Measurements from ENCODE around the gene PLCB1.
"Not testable (repeated sequence)": the region's sequence is repeated elsewhere in the genome, so short reads cannot be mapped to it uniquely, and the experiment has no call there.

The PLCB1 gene

GRCh38 chr20:8373579-8373978 lies 241.5 kb downstream of the PLCB1 start:
- DNase-seq = no peak

- no peak for DNase-seq
Observed at GRCh38 chr20:8375898-8376297, 243.8 kb downstream of the PLCB1 start.

GRCh38 chr20:8376940-8377339 lies 244.9 kb downstream of the PLCB1 start:
- no peak for DNase-seq

GRCh38 chr20:8379125-8379524 lies 247.1 kb downstream of the PLCB1 start:
- DNase-seq = not testable (repeated sequence)

- DNase-seq = no peak
Observed at GRCh38 chr20:8385247-8385646, 253.2 kb downstream of the PLCB1 start.

- no peak for DNase-seq
Observed at GRCh38 chr20:8386991-8387390, 254.9 kb downstream of the PLCB1 start.

GRCh38 chr20:8388141-8388540 lies 256.1 kb downstream of the PLCB1 start:
- DNase-seq = no peak

GRCh38 chr20:8388707-8389106 lies 256.6 kb downstream of the PLCB1 start:
- DNase-seq = no peak

- DNase-seq = peak in 1 of 2 donors; percentile 53
Observed at GRCh38 chr20:8389381-8390036, 257.4 kb downstream of the PLCB1 start.

GRCh38 chr20:8390037-8390433 lies 258.0 kb downstream of the PLCB1 start:
- no peak for DNase-seq

GRCh38 chr20:8390500-8390899 lies 258.4 kb downstream of the PLCB1 start:
- DNase-seq = no peak

- no peak for DNase-seq
Observed at GRCh38 chr20:8393381-8393780, 261.3 kb downstream of the PLCB1 start.

- DNase-seq = peak; percentile 21 to 27
Observed at GRCh38 chr20:8394308-8394945, 262.4 kb downstream of the PLCB1 start.

GRCh38 chr20:8395956-8396355 lies 263.9 kb downstream of the PLCB1 start:
- DNase-seq = no peak

- no peak for DNase-seq
Observed at GRCh38 chr20:8398263-8399051, 266.4 kb downstream of the PLCB1 start.

GRCh38 chr20:8399947-8400346 lies 267.9 kb downstream of the PLCB1 start:
- peak; percentile 26 to 35 for DNase-seq

GRCh38 chr20:8400486-8400885 lies 268.4 kb downstream of the PLCB1 start:
- DNase-seq = no peak

- no peak for DNase-seq
Observed at GRCh38 chr20:8401556-8401955, 269.5 kb downstream of the PLCB1 start.

GRCh38 chr20:8402798-8403197 lies 270.7 kb downstream of the PLCB1 start:
- no peak for DNase-seq

GRCh38 chr20:8404912-8405635 lies 273.0 kb downstream of the PLCB1 start:
- no peak for DNase-seq

- DNase-seq = no peak
Observed at GRCh38 chr20:8406391-8406790, 274.3 kb downstream of the PLCB1 start.

GRCh38 chr20:8408587-8409307 lies 276.7 kb downstream of the PLCB1 start:
- no peak for DNase-seq

- no peak for DNase-seq
Observed at GRCh38 chr20:8413691-8414090, 281.6 kb downstream of the PLCB1 start.

Data from CD4-positive, alpha-beta T cell treated with Interferon alpha-2 for 1 hour (primary cell).